ENCODE data around the gene EFCAB12. TPM values are rescaled to one million over a fixed set of nuclear protein-coding genes. Genes with fewer than 3 reads are reported as not detected.
A peak's percentile ranks its signal among the peaks of the same experiment; 100 is the strongest.

The EFCAB12 gene
- total RNA-seq, 1 donor from 2014 or later: 0.63 TPM

GRCh38 chr3:129461022-129461421 lies 32.6 kb upstream of the EFCAB12 start:
- DNase-seq: no peak
- Mint-ChIP-seq H3K4me1 (peaks cover 4% of the 10 kb centered on the region), H3K9me3 (no peaks in the 10 kb centered on the region), H3K4me3 (no peak overlapping the region), H3K36me3 (ENCODE audit: low read depth) (peaks cover 10% of the 10 kb centered on the region), H3K27ac (peak overlapping the region; percentile 19), H3K27me3 (no peaks in the 10 kb centered on the region)
- intact Hi-C loops (cut with micrococcal nuclease): no loop called here

GRCh38 chr3:129460572-129460971 lies 32.1 kb upstream of the EFCAB12 start:
- Mint-ChIP-seq H3K27ac (peak overlapping the region; percentile 19), H3K4me1 (peaks cover 4% of the 10 kb centered on the region), H3K9me3 (no peaks in the 10 kb centered on the region), H3K4me3 (no peak overlapping the region), H3K27me3 (no peaks in the 10 kb centered on the region), H3K36me3 (ENCODE audit: low read depth) (peaks cover 12% of the 10 kb centered on the region)
- intact Hi-C loops (cut with micrococcal nuclease): no loop called here
- DNase-seq: no peak

DNA sequence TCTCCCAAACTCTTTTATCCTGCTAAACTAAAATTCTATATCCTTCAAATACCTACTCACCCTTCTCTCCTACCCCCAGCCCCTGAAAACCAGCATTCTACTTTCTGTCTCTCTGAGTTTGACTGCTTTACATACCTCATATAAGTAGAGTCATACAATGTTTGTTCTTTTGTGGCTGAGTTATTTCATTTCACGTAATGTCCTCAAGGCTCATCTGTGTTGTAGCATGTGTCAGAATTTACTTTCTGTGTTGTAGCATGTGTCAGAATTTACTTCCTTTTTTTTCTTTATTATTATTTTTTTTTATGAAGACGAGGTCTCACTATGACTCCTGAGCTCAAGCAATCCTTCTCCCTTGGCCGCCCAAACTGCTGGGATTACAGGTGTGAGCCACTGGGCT lies 31.7 kb upstream of the EFCAB12 start:
- H3K27ac Mint-ChIP-seq: no peak overlapping the region
- H3K36me3 Mint-ChIP-seq (ENCODE audit: low read depth): peaks cover 12% of the 10 kb centered on the region

DNA sequence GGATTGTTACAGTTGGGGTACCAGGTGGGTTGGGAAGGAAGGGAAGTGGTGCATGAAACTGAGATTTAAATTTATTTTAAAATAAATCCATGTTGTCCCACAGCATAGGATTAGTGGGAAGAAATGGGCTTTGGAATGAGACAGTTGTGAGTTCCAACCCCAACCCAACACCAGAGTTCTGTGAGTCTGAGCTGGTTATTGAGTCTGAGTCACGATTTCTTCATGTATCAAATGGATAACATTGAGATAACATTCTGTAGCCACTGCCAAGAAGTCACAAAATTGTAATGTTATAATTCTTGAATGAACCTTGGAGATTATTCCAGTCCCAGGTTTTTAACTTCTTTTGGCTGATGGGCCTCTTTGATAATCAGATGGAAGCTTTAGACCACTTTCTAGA lies 25.3 kb upstream of the EFCAB12 start:
- H3K27ac Mint-ChIP-seq: no peak overlapping the region
- H3K4me1 Mint-ChIP-seq: peaks cover 4% of the 10 kb centered on the region
- intact Hi-C loops (cut with micrococcal nuclease): no loop called here

More for the DNA sequence above, 31.7 kb upstream of the EFCAB12 start:
- H3K4me1 Mint-ChIP-seq: peaks cover 4% of the 10 kb centered on the region
- H3K27me3 Mint-ChIP-seq: no peaks in the 10 kb centered on the region
- no peak for DNase-seq
- H3K4me3 Mint-ChIP-seq: no peak overlapping the region
- no peaks in the 10 kb centered on the region for H3K9me3 Mint-ChIP-seq
- intact Hi-C loops (cut with micrococcal nuclease): no loop called here

DNA sequence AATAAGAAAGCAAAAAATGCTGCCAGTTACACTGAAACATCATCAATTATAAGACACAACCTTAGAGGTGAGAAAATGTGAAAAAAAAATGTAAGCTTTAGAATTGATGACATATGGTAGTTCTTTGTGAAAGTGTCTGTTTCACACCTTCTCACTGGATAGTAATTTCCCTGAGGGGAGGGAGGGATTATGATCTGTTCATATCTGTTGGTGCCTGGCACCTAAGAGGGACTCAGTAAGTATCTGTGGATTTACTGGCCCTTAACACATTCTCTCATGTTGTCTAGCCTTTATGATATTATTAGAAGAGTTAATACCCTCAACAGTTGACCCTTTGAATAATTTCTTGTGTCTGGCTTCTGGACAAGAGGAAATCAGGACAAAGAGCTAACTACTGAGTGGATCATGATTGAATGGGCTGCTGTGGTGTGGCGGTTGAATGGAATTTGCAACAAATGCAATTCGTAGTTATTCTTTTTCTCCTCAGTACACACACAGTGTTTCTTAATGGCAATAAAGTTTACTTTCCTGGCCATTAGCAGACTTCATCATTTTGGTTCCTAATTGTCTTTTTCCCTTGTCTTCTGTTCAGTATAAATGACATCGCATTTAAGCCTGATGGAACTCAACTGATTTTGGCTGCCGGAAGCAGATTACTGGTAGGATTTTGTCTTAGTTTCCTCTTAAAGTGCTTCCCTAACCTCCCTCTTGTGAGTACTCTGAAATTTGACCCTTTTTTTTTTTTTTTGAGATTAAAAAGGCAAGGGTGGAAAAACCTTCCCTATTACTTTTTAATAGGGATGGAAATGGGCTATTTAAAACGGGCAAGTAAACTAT lies 21.1 kb upstream of the EFCAB12 start:
- intact Hi-C loops (cut with micrococcal nuclease): loop anchor here (10.0 kb wide), 1 partner anchor 335 kb away; no protein-coding TSS in a partner anchor
- no peaks in the 10 kb centered on the region for H3K9me3 Mint-ChIP-seq
- DNase-seq: no peak
- H3K36me3 Mint-ChIP-seq (ENCODE audit: low read depth): peaks cover 15% of the 10 kb centered on the region
- H3K4me1 Mint-ChIP-seq: peaks cover 4% of the 10 kb centered on the region
- no peak overlapping the region for H3K27ac Mint-ChIP-seq
- no peak overlapping the region for H3K4me3 Mint-ChIP-seq
- no peaks in the 10 kb centered on the region for H3K27me3 Mint-ChIP-seq

More for the DNA sequence above, 25.3 kb upstream of the EFCAB12 start:
- Mint-ChIP-seq H3K9me3 (no peaks in the 10 kb centered on the region), H3K4me3 (no peak overlapping the region), H3K36me3 (ENCODE audit: low read depth) (peaks cover 18% of the 10 kb centered on the region), H3K27me3 (no peaks in the 10 kb centered on the region)
- no peak for DNase-seq

- no peak for DNase-seq
- Mint-ChIP-seq H3K9me3 (no peaks in the 10 kb centered on the region), H3K36me3 (ENCODE audit: low read depth) (peaks cover 13% of the 10 kb centered on the region), H3K4me1 (peaks cover 6% of the 10 kb centered on the region), H3K4me3 (no peak overlapping the region), H3K27me3 (no peaks in the 10 kb centered on the region), H3K27ac (no peak overlapping the region)
- intact Hi-C loops (cut with micrococcal nuclease): loop anchor here (10.0 kb wide), 1 partner anchor 334 kb away; no protein-coding TSS in a partner anchor
These were observed 19.9 kb upstream of the EFCAB12 start for GRCh38 chr3:129448186-129448895.

DNA sequence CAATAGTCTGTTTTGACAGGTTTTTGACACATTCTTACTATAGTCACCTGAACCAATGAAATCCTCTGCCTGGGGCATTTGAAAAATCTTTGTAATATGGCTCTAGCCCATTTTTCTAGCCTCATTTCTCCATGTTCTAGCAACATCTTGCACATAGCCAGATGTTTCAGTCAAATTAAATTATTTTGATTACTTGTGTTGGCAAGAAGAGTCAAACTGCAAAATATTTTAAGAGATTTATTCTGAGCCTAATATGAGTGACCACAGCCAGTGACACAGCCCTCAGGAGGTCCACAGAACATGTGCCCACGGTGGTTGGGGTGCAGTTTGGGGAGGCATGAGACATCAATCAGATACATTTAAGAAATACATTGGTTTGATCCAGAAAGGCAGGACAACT lies 18.5 kb upstream of the EFCAB12 start:
- intact Hi-C loops (cut with micrococcal nuclease): loop anchor here (10.0 kb wide), 1 partner anchor 332 kb away; no protein-coding TSS in a partner anchor
- no peak overlapping the region for H3K4me3 Mint-ChIP-seq
- H3K9me3 Mint-ChIP-seq: no peaks in the 10 kb centered on the region
- H3K27ac Mint-ChIP-seq: no peak overlapping the region
- H3K4me1 Mint-ChIP-seq: peaks cover 16% of the 10 kb centered on the region
- no peak for DNase-seq
- no peaks in the 10 kb centered on the region for H3K27me3 Mint-ChIP-seq
- peaks cover 3% of the 10 kb centered on the region for H3K36me3 Mint-ChIP-seq (ENCODE audit: low read depth)

DNA sequence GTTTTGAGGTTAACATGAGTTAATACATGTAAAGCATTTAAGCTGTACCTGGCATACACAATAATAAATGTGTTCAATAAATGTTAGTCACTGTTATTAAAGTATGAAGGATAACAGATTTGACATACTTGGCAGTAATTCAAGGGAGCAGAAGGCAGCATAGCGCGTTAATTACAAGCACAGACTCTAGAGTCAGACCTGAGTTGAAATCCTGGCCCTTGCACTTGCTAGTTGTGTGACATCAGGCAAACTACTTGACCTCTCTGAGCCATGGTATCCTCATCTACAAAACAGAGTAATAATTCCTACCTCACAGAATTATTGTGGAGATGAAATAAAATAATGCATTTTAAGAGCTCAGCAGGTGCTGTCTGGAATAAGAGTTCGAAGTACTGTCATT lies 17.0 kb upstream of the EFCAB12 start:
- DNase-seq: no peak
- peaks cover 3% of the 10 kb centered on the region for H3K36me3 Mint-ChIP-seq (ENCODE audit: low read depth)
- no peak overlapping the region for H3K27ac Mint-ChIP-seq
- no peak overlapping the region for H3K4me3 Mint-ChIP-seq
- intact Hi-C loops (cut with micrococcal nuclease): loop anchor here (10.0 kb wide), 1 partner anchor 331 kb away; no protein-coding TSS in a partner anchor
- H3K9me3 Mint-ChIP-seq: no peaks in the 10 kb centered on the region
- H3K4me1 Mint-ChIP-seq: peaks cover 23% of the 10 kb centered on the region
- H3K27me3 Mint-ChIP-seq: no peaks in the 10 kb centered on the region

- Mint-ChIP-seq H3K36me3 (ENCODE audit: low read depth) (peaks cover 11% of the 10 kb centered on the region), H3K4me1 (peaks cover 30% of the 10 kb centered on the region), H3K4me3 (no peak overlapping the region), H3K27ac (no peak overlapping the region), H3K9me3 (no peaks in the 10 kb centered on the region), H3K27me3 (no peaks in the 10 kb centered on the region)
- intact Hi-C loops (cut with micrococcal nuclease): loop anchor here (5.0 to 10.0 kb wide), 2 partner anchors 184 to 328 kb away; no protein-coding TSS in a partner anchor
- DNase-seq: no peak
These were observed 14.5 kb upstream of the EFCAB12 start for GRCh38 chr3:129442947-129443346.

DNA sequence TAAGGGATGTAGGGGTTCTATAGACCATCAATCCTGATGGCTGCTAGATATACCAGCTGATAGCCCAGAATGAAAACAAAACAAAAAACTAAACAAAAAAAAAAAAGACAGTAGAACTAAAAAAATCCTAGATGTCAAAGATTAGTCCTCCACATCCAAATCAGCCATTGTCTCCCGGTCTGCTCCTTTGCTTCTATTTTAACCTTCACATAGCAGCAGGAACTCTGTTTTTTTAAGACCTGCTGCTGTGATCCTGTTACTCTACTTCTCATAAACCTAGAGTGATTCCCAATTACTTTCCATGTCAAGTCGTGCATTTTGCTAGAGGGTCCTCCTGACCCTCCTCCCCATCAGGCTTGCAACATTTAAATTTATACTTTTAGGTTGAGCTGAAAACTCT lies 14.1 kb upstream of the EFCAB12 start:
- Mint-ChIP-seq H3K27ac (no peak overlapping the region), H3K36me3 (ENCODE audit: low read depth) (peaks cover 15% of the 10 kb centered on the region), H3K9me3 (no peaks in the 10 kb centered on the region), H3K4me1 (peaks cover 35% of the 10 kb centered on the region), H3K4me3 (no peak overlapping the region), H3K27me3 (no peaks in the 10 kb centered on the region)
- intact Hi-C loops (cut with micrococcal nuclease): loop anchor here (5.0 to 10.0 kb wide), 2 partner anchors 185 to 328 kb away; no protein-coding TSS in a partner anchor
- DNase-seq: no peak

DNA sequence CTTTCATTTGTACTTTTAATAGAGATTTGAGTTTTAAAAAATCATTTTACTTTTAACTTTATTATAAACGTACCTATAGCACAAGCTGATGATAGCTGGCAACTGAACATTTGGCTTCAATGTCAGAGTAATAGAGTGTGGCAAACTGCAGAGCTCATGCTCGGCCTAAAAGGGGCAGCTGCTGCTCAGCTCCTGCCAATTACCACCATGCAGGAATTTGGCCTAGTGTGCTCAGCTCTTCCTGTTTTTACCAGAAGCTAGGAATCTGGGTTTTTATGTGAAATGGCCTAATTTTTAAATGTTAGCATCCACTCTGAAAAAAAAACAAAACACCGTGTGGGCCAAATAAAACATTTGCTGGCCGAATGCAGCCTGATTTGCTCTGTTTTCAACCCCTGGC lies 13.3 kb upstream of the EFCAB12 start:
- peaks cover 21% of the 10 kb centered on the region for H3K36me3 Mint-ChIP-seq (ENCODE audit: low read depth)
- no peaks in the 10 kb centered on the region for H3K27me3 Mint-ChIP-seq
- DNase-seq: no peak
- H3K27ac Mint-ChIP-seq: peak overlapping the region; percentile 99
- no peaks in the 10 kb centered on the region for H3K9me3 Mint-ChIP-seq
- H3K4me3 Mint-ChIP-seq: peak overlapping the region; percentile 94
- intact Hi-C loops (cut with micrococcal nuclease): loop anchor here (5.0 to 10.0 kb wide), 2 partner anchors 186 to 327 kb away; no protein-coding TSS in a partner anchor
- H3K4me1 Mint-ChIP-seq: peaks cover 39% of the 10 kb centered on the region

DNA sequence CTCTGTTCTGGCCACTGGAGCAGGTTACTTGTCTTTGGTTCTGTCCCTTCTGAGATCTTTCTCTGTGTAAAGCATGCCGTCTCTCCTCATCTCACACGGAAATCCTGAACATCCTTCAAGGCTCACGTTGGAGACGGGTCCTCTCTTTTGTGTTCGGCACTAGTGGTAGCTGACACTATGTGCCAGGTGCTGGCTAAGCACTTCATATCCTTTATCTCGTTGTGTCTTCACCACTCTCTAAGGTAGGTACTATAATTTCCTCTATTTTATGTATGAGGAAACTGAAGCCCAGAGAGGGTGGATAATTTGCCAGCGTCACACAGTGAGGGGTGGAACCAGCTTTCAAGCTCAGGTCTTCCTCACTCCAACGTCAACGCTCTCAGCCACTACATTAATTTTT lies 12.8 kb upstream of the EFCAB12 start:
- Mint-ChIP-seq H3K27ac (peak overlapping the region; percentile 99), H3K27me3 (no peaks in the 10 kb centered on the region), H3K4me1 (peaks cover 44% of the 10 kb centered on the region), H3K4me3 (peak overlapping the region; percentile 94), H3K9me3 (no peaks in the 10 kb centered on the region), H3K36me3 (ENCODE audit: low read depth) (peaks cover 26% of the 10 kb centered on the region)
- intact Hi-C loops (cut with micrococcal nuclease): loop anchor here (5.0 to 10.0 kb wide), 2 partner anchors 186 to 326 kb away; no protein-coding TSS in a partner anchor
- peak; percentile 75 for DNase-seq

GRCh38 chr3:129440618-129441190 lies 12.3 kb upstream of the EFCAB12 start:
- H3K36me3 Mint-ChIP-seq (ENCODE audit: low read depth): peaks cover 30% of the 10 kb centered on the region

More at GRCh38 chr3:129440618-129441190, 12.3 kb upstream of the EFCAB12 start:
- H3K4me1 Mint-ChIP-seq: peaks cover 49% of the 10 kb centered on the region
- H3K9me3 Mint-ChIP-seq: no peaks in the 10 kb centered on the region
- peak; percentile 63 for DNase-seq
- peak overlapping the region; percentile 99 for H3K27ac Mint-ChIP-seq
- H3K27me3 Mint-ChIP-seq: no peaks in the 10 kb centered on the region
- intact Hi-C loops (cut with micrococcal nuclease): loop anchor here (1.0 to 10.0 kb wide), 7 partner anchors 12 to 790 kb away; partner anchors contain the start of genes EFCAB12, RPN1 and TMCC1
- H3K4me3 Mint-ChIP-seq: peak overlapping the region; percentile 94

Measured in activated CD4-positive, alpha-beta T cell treated with anti-CD3 and anti-CD28 coated beads, Interleukin-2, amount 10 ng/mL, durations not matched to agents 24 days and 14 days (primary cell).